Measurements from ENCODE around the gene NKTR.
"Not testable (repeated sequence)": the region's sequence is repeated elsewhere in the genome, so short reads cannot be mapped to it uniquely, and the experiment has no call there.

NKTR gene

GRCh38 chr3:42600111-42600957 is at the start of gene NKTR:
TSS of gene NKTR (plus strand) at chr3:42600686. CDS start at chr3:42601007, 321 bp downstream.
- H3K4me1 Mint-ChIP-seq (ENCODE audit: low read depth), result peaks cover 35% of the 10 kb centered on the region
- H3K27me3 Mint-ChIP-seq, result no peaks in the 10 kb centered on the region
- H3K4me3 Mint-ChIP-seq, result peak within 1 kb of the TSS; percentile 97
- H3K36me3 Mint-ChIP-seq, result peaks cover 10% of the 10 kb centered on the region
- peaks cover 4% of the 10 kb centered on the region for H3K9me3 Mint-ChIP-seq (ENCODE audit: low read depth)
- peak within 1 kb of the TSS; percentile 97 for H3K27ac Mint-ChIP-seq

- H3K4me3 Mint-ChIP-seq, result no peak overlapping the region
- H3K36me3 Mint-ChIP-seq, result peaks cover 17% of the 10 kb centered on the region
- no peaks in the 10 kb centered on the region for H3K27me3 Mint-ChIP-seq
- H3K9me3 Mint-ChIP-seq (ENCODE audit: low read depth), result no peaks in the 10 kb centered on the region
- H3K27ac Mint-ChIP-seq, result peak overlapping the region; percentile 76
- peaks cover 27% of the 10 kb centered on the region for H3K4me1 Mint-ChIP-seq (ENCODE audit: low read depth)
Measured at GRCh38 chr3:42552830-42553229, 47.7 kb upstream of the NKTR start.

GRCh38 chr3:42556089-42556632 is 44.3 kb upstream of the NKTR start:
- peak overlapping the region; percentile 42 for H3K4me3 Mint-ChIP-seq
- H3K9me3 Mint-ChIP-seq (ENCODE audit: low read depth), result no peaks in the 10 kb centered on the region

GRCh38 chr3:42556817-42557216 is 43.7 kb upstream of the NKTR start:
- Mint-ChIP-seq H3K4me1 (ENCODE audit: low read depth) (peaks cover 31% of the 10 kb centered on the region), H3K36me3 (peaks cover 19% of the 10 kb centered on the region)

More at GRCh38 chr3:42556089-42556632, 44.3 kb upstream of the NKTR start:
- Mint-ChIP-seq H3K36me3 (peaks cover 19% of the 10 kb centered on the region), H3K4me1 (ENCODE audit: low read depth) (peaks cover 31% of the 10 kb centered on the region), H3K27me3 (no peaks in the 10 kb centered on the region), H3K27ac (peak overlapping the region; percentile 73)

GRCh38 chr3:42557854-42558253 is 42.6 kb upstream of the NKTR start:
- Mint-ChIP-seq H3K4me3 (no peak overlapping the region), H3K27ac (peak overlapping the region; percentile 64), H3K27me3 (no peaks in the 10 kb centered on the region), H3K36me3 (peaks cover 17% of the 10 kb centered on the region), H3K4me1 (ENCODE audit: low read depth) (peaks cover 31% of the 10 kb centered on the region), H3K9me3 (ENCODE audit: low read depth) (no peaks in the 10 kb centered on the region)

More at GRCh38 chr3:42556817-42557216, 43.7 kb upstream of the NKTR start:
- H3K27me3 Mint-ChIP-seq; H3K9me3 Mint-ChIP-seq (ENCODE audit: low read depth): not testable (repeated sequence)
- peak overlapping the region; percentile 42 for H3K4me3 Mint-ChIP-seq
- peak overlapping the region; percentile 73 for H3K27ac Mint-ChIP-seq

- peaks cover 9% of the 10 kb centered on the region for H3K4me1 Mint-ChIP-seq (ENCODE audit: low read depth)
- H3K9me3 Mint-ChIP-seq (ENCODE audit: low read depth), result no peaks in the 10 kb centered on the region
- H3K27ac Mint-ChIP-seq, result peak overlapping the region; percentile 51
- H3K27me3 Mint-ChIP-seq, result no peaks in the 10 kb centered on the region
- H3K4me3 Mint-ChIP-seq, result no peak overlapping the region
- H3K36me3 Mint-ChIP-seq, result peaks cover 13% of the 10 kb centered on the region
Measured at GRCh38 chr3:42562047-42562907, 38.2 kb upstream of the NKTR start.

GRCh38 chr3:42569593-42570142 is 30.8 kb upstream of the NKTR start:
- Mint-ChIP-seq H3K9me3 (ENCODE audit: low read depth) (no peaks in the 10 kb centered on the region), H3K4me3 (no peak overlapping the region), H3K27ac (no peak overlapping the region), H3K27me3 (no peaks in the 10 kb centered on the region), H3K36me3 (peaks cover 28% of the 10 kb centered on the region), H3K4me1 (ENCODE audit: low read depth) (peaks cover 10% of the 10 kb centered on the region)

- H3K9me3 Mint-ChIP-seq (ENCODE audit: low read depth), result no peaks in the 10 kb centered on the region
- peaks cover 31% of the 10 kb centered on the region for H3K36me3 Mint-ChIP-seq
- H3K27me3 Mint-ChIP-seq, result no peaks in the 10 kb centered on the region
- peaks cover 20% of the 10 kb centered on the region for H3K4me1 Mint-ChIP-seq (ENCODE audit: low read depth)
- H3K27ac Mint-ChIP-seq, result no peak overlapping the region
- H3K4me3 Mint-ChIP-seq, result no peak overlapping the region
Measured at GRCh38 chr3:42572278-42572677, 28.2 kb upstream of the NKTR start.

- no peak overlapping the region for H3K4me3 Mint-ChIP-seq
- no peaks in the 10 kb centered on the region for H3K27me3 Mint-ChIP-seq
- H3K4me1 Mint-ChIP-seq (ENCODE audit: low read depth), result peaks cover 28% of the 10 kb centered on the region
- no peak overlapping the region for H3K27ac Mint-ChIP-seq
- peaks cover 27% of the 10 kb centered on the region for H3K36me3 Mint-ChIP-seq
- H3K9me3 Mint-ChIP-seq (ENCODE audit: low read depth), result no peaks in the 10 kb centered on the region
Measured at GRCh38 chr3:42575137-42575741, 25.2 kb upstream of the NKTR start.

GRCh38 chr3:42578054-42578453 is 22.4 kb upstream of the NKTR start:
- peaks cover 22% of the 10 kb centered on the region for H3K36me3 Mint-ChIP-seq
- H3K27ac Mint-ChIP-seq, result no peak overlapping the region
- no peaks in the 10 kb centered on the region for H3K9me3 Mint-ChIP-seq (ENCODE audit: low read depth)
- peaks cover 42% of the 10 kb centered on the region for H3K4me1 Mint-ChIP-seq (ENCODE audit: low read depth)
- H3K4me3 Mint-ChIP-seq, result no peak overlapping the region
- no peaks in the 10 kb centered on the region for H3K27me3 Mint-ChIP-seq

GRCh38 chr3:42579346-42579745 is 21.1 kb upstream of the NKTR start:
- H3K27ac Mint-ChIP-seq; H3K9me3 Mint-ChIP-seq (ENCODE audit: low read depth); H3K4me3 Mint-ChIP-seq; H3K27me3 Mint-ChIP-seq: not testable (repeated sequence)
- peaks cover 18% of the 10 kb centered on the region for H3K36me3 Mint-ChIP-seq
- peaks cover 47% of the 10 kb centered on the region for H3K4me1 Mint-ChIP-seq (ENCODE audit: low read depth)

GRCh38 chr3:42581400-42581708 is 19.1 kb upstream of the NKTR start:
- Mint-ChIP-seq H3K27ac (peak overlapping the region; percentile 80), H3K4me3 (peak overlapping the region; percentile 90)

GRCh38 chr3:42581709-42582473 is 18.6 kb upstream of the NKTR start, which contains the start of gene SEC22C:
TSS of gene SEC22C (minus strand) at chr3:42581967. CDS start at chr3:42569046, 12,921 bp downstream.
- no peaks in the 10 kb centered on the region for H3K9me3 Mint-ChIP-seq (ENCODE audit: low read depth)
- peak within 1 kb of the TSS; percentile 90 for H3K4me3 Mint-ChIP-seq
- no peaks in the 10 kb centered on the region for H3K27me3 Mint-ChIP-seq
- peak within 1 kb of the TSS; percentile 94 for H3K27ac Mint-ChIP-seq
- H3K36me3 Mint-ChIP-seq, result peaks cover 5% of the 10 kb centered on the region
- H3K4me1 Mint-ChIP-seq (ENCODE audit: low read depth), result peaks cover 40% of the 10 kb centered on the region

More at GRCh38 chr3:42581400-42581708, 19.1 kb upstream of the NKTR start:
- Mint-ChIP-seq H3K36me3 (peaks cover 5% of the 10 kb centered on the region), H3K9me3 (ENCODE audit: low read depth) (no peaks in the 10 kb centered on the region), H3K4me1 (ENCODE audit: low read depth) (peaks cover 44% of the 10 kb centered on the region), H3K27me3 (no peaks in the 10 kb centered on the region)
